GM18511 (cell line): ENCODE measurements around the gene TCEAL9.
"Not testable (repeated sequence)": the region's sequence is repeated elsewhere in the genome, so short reads cannot be mapped to it uniquely, and the experiment has no call there.

ENCODE experiments used
- ATAC-seq: cut with Tn5 transposase; IDR thresholded peaks from one replicate; pipeline ENCODE4 v1.9.1; 2021; ENCODE audit warnings: mild to moderate bottlenecking, moderate library complexity; ENCODE audit not compliant: unreplicated experiment

TCEAL9 gene

DNA sequence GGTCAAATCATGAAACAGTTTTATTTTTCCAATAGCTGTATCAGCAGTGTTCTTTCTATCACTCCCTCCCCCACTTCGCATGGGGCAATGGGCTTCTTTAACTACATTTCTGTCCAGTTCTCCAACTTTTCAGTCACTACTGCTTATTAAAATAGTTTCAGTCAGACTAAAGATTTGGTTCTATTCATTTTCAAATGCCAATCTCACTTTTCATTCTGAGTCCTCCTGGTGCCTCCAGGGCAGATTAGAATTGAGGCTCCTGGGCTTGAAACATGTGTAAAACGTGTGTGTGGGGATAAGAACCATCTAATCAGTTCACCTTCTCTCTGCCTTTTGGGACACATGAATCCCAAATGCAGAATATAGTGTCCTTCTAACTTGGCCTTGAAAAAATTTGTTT is 16.6 kb downstream of the TCEAL9 start:
- no peak for ATAC-seq

DNA sequence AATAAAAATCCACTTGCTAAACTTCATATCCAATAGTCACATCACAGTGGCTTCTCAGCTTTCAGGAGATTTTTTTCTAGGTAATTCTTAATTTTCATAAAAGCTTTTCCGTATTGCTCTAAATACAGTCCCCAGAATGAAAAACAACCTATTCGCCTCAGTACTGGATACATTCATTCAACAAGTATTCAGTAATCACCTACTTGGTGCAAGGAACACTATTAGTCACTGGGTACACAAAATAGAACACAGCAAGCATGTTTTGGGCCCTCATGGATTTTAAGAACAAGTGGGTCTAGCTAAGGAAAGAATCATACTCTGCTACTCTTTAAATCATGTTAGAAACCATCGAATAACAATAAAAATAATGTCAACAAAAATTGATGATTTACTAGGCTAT is 17.3 kb downstream of the TCEAL9 start:
- no peak for ATAC-seq

DNA sequence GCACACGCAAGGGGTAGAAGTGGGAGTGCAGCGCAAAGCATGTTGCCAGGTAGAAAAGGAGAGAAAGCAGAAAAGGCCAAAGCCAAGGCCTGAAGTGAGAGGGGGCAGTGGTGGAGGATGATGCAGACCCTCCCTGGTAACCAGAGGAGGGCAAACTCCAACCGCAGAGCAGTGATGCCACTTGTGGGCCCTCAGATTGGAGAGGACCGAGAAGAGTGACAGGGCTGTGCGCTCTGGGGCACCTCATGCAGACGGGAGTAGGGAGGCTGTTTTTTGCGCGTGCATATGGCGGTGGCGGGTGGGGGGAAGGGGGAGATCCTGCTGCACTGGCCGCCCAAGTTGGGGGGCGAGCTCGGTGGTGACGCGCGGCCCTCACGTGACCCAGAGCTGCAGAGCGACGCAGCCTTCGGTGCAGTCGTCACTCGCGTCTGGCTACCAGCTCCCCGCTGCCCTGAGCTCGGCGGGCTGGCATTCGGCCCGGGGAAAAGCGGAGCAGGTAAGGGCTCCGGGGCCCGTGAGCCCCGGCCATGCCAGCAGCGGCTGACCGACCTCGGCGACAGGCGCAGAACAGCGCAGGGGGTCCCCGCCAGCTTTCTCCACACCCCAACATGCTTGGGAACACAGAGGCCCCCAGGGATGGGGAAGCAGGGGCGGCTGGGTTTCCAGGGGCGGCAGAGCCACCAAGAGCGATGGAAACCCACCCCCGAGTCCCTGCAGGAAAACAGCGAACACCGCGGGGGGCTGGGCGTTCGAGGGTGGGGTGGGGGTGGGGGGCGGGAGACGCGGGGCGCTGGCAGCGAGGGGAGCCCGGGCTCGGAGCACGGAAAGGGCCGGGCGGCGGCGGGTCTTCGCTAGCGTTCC is 20.0 kb downstream of the TCEAL9 start, which contains the start of gene BEX3:
Gene BEX3 (plus strand): TSS at position 421 of the 861 bp plus-strand sequence. CDS start 984 bp downstream, outside the sequence.
- no peak for ATAC-seq

- no peak for ATAC-seq
Measured at GRCh38 chrX:103376979-103377324, 20.6 kb downstream of the TCEAL9 start.

DNA sequence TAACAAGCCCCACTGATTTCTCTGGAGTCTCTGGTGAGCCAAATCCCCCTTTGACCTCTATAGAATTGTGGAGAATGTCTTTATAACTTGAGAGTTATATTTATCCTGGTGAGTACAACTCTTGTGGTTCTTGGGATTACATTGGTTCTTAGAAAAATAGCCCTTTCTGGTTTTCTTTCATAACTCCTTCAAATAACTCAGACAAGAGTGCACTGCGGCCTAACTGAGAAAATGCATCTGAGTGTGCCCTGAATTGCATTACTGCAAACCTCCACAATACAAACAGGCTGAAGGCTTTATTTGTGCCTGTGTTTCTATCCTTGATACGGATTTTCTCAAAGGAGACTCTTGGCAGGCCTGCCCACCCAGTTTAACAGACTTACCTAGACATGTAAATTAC is 22.7 kb downstream of the TCEAL9 start:
- no peak for ATAC-seq

GRCh38 chrX:103382877-103383276 is 26.6 kb downstream of the TCEAL9 start:
- ATAC-seq: no peak

GRCh38 chrX:103384672-103385071 is 28.4 kb downstream of the TCEAL9 start:
- no peak for ATAC-seq

GRCh38 chrX:103385283-103385830 is 29.1 kb downstream of the TCEAL9 start:
- ATAC-seq: not testable (repeated sequence)

- ATAC-seq: no peak
Measured at GRCh38 chrX:103386332-103386731, 30.0 kb downstream of the TCEAL9 start.

DNA sequence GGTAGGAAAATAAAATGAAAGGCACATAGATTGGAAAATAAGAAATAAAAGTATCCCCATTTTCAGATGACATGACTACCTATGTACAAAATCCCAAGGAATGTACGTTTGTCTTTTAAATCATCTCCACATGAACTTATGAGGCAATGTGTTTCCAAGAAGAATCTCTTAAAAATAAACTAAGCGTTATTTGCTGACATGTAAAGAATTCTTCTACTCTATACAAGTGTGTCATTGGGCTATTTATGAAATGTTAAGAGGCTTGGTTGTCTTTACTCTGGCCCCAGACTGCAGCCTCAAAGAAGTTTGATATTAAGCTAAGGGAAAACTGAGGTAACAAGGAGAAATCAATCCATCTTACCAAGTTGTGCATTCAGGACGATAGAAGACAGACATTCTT is 37.2 kb downstream of the TCEAL9 start:
- ATAC-seq: no peak

DNA sequence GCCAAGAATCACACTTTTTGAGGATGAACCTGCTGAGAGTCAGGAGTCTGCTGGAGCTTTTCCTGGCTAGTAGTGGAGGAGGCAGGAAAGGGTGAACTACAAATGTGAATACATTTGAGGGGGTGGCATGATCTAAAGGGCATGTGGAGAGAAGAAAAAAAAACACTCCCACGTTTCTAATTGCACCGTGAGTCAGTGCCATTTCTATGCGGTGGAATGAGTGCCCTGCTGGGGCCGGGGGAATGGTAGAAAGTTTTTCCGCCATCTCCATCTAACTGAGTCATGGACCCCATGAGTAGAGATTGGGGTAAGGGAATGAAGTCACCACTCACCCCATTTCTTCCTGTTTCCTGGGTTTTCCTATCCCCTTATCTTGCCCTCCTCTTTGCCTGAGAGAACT is 39.9 kb downstream of the TCEAL9 start:
- ATAC-seq: no peak

DNA sequence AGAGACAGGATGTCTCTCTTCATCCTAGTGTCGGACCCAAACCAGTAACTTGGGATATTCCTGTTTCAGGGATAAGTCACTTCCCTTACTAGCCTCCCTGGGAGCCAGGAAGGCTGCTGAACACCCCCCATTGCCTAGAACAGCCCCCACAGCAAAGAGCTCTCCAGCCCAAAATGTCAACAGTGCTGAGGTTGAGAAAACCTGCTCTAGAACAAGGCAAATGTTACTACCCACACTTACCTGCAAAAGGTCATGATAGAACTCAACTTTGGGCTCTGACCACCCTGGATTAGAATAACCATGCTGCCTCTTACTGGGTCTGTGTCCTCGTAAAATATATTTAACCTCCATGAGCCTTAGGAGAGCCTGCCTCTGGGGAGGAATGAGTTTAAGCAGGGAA is 40.4 kb downstream of the TCEAL9 start:
- no peak for ATAC-seq

DNA sequence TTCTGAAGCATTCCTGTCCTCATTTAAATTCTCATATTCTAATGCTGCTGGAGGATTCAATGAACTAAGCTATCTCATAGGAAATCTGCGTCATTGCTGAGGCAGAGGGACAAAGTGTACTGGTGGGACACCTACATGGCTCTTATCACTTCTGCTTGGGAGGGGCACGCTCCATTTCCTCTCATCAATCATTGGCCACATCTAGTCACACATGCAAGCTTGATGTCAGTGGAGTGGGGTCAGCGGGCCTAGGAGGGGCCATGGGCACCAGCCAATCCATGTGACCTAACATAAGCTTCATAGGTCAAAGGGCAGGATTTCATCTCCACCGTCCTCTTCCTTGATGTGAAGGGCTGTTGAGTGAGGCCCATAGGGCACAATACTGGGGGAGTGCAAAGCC is 41.4 kb downstream of the TCEAL9 start:
- ATAC-seq: no peak

DNA sequence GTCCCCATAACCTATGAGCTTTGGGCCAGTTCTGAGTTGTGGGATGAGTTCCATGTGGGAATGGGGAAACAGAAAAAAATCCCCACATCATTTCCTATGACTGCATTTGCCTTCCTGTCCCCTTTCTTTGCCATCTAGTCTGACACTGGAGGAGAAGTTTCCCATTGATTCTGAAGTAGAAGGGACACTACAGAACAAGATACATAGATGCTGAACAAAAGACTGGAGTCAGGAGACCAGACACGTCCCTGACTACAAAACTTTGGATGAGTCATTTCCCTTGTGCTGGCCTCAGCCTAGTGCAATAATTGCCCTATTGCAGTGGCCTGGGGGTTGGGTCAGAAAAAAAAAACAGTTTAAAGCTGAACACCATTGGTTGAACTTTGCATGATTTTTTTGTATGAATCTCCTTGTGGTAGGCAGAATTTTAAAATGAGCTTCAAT is 42.1 kb downstream of the TCEAL9 start:
- no peak for ATAC-seq

- no peak for ATAC-seq
Measured at GRCh38 chrX:103399744-103400143, 43.4 kb downstream of the TCEAL9 start.

GRCh38 chrX:103400931-103401330 is 44.6 kb downstream of the TCEAL9 start:
- no peak for ATAC-seq

DNA sequence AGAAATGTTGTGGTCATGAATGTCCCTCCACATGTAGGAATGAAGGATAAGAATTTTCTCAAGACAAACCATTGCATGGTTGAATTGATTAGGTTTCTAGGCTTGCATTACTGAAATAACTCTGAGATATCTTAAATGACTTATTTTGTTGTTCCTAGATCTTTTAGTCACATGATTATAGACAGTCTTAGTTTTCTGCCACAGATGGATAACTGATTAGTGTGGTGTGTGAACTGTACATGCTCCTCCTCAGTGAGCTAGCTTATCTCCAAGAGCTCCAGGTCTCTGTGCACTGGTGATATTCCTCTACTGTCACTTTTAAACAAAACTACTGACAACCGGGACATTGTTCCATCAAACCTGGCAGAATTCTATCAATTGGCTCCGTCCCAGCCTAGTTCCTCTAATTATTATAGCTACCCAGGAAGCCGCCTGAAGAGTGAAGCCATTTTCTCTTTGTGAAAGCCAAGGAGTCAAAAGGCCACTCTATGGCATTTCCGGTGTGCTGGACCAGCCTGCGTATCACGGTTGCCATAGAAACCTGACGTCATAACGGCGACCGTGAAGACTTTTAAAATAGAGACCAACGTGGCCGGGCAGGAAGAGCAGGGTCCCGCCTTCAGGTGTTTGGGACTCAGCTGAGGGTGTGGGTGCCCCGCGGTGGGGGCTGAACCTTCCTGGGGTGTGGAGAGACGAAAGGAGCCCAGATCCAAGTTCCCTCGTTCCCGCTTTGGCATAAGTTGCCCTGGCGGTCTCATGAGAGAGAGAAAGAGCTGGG is 48.1 kb downstream of the TCEAL9 start:
- peak; percentile 98 for ATAC-seq

- no peak for ATAC-seq
Measured at GRCh38 chrX:103405009-103405333, 48.7 kb downstream of the TCEAL9 start.

- ATAC-seq: no peak
Measured at GRCh38 chrX:103406256-103406655, 50.0 kb downstream of the TCEAL9 start.

DNA sequence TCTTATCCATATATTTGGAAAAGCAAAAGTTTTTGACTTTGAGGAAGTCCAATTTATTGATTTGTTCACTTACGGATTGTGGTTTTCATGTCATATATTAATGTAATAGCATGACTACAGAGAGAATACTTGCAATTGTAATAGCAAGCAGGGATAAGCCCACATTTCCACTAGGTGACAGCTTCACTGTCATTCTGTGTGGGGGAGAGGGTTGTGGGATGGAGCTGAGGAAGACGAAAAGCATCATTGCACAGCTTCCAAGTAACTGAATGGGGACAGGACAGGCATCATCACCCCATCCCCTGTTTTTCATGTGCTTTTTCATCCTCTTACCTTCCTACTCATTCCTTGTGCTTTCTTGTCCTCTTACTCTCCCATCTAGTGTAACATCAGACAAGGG is 51.5 kb downstream of the TCEAL9 start:
- ATAC-seq: no peak
